NT2/D1 (cell line): Measurements from ENCODE around the gene MROH8.
"Not testable (repeated sequence)": the region's sequence is repeated elsewhere in the genome, so short reads cannot be mapped to it uniquely, and the experiment has no call there.

Experiments used
- DNase-seq: peaks from one replicate; pipeline ENCODE4 v3.0.0-alpha.2; 2011; ENCODE audit warnings: low read depth, low spot score
- H3K27me3 ChIP-seq: 2 replicates; pipeline ENCODE4 v1.6.0; 2011; ENCODE audit warnings: mild to moderate bottlenecking; ENCODE audit not compliant: insufficient read length, insufficient read depth
- H3K36me3 ChIP-seq: 2 replicates; pipeline ENCODE4 v1.6.1; 2011; ENCODE audit warnings: mild to moderate bottlenecking, low read length, mixed read lengths; ENCODE audit not compliant: insufficient read depth, insufficient read length
- H3K4me1 ChIP-seq: 2 replicates; pipeline ENCODE4 v1.5.1; 2011; ENCODE audit not compliant: insufficient read depth, insufficient read length
- H3K4me3 ChIP-seq: 2 replicates; pipeline ENCODE4 v1.5.1; 2011; ENCODE audit warnings: low read depth; ENCODE audit not compliant: insufficient read length
- H3K9ac ChIP-seq: 2 replicates; pipeline ENCODE4 v1.6.0; 2011; ENCODE audit warnings: low read depth; ENCODE audit not compliant: insufficient read length
- H3K9me3 ChIP-seq: 2 replicates; pipeline ENCODE4 v1.5.1; 2011; ENCODE audit warnings: mild to moderate bottlenecking, low read length; ENCODE audit not compliant: insufficient read depth
- SUZ12 ChIP-seq: IDR thresholded peaks from 2 replicates; pipeline ENCODE4 v1.6.1; 2011; ENCODE audit not compliant: insufficient read length, insufficient read depth; ENCODE audit errors: extremely low read depth
- YY1 ChIP-seq: IDR thresholded peaks from 2 replicates; pipeline ENCODE4 v1.6.1; 2011; ENCODE audit not compliant: insufficient read length, insufficient read depth
- ZNF274 ChIP-seq: IDR thresholded peaks from 2 replicates; pipeline ENCODE4 v1.6.1; 2011; ENCODE audit warnings: mild to moderate bottlenecking, low read depth, low read length

MROH8 gene

GRCh38 chr20:37152284-37152683 lies 27.1 kb downstream of the MROH8 start:
- Histone ChIP-seq H3K9me3 (no peaks in the 10 kb centered on the region; the same call in 1 of the 2 replicates), H3K4me1 (no peaks in the 10 kb centered on the region), H3K36me3 (no peaks in the 10 kb centered on the region), H3K27me3 (no peaks in the 10 kb centered on the region), H3K4me3 (no peak overlapping the region), H3K9ac (no peak overlapping the region)
- no peak for TF ChIP-seq SUZ12
- no peak for TF ChIP-seq YY1
- TF ChIP-seq ZNF274, result no peak
- no peak for DNase-seq

GRCh38 chr20:37151529-37151928 lies 27.8 kb downstream of the MROH8 start:
- no peak for DNase-seq
- Histone ChIP-seq H3K4me3 (no peak overlapping the region), H3K9ac (no peak overlapping the region), H3K27me3 (no peaks in the 10 kb centered on the region), H3K4me1 (no peaks in the 10 kb centered on the region), H3K36me3 (no peaks in the 10 kb centered on the region), H3K9me3 (no peaks in the 10 kb centered on the region; the same call in 1 of the 2 replicates)
- TF ChIP-seq ZNF274, result no peak
- no peak for TF ChIP-seq SUZ12
- no peak for TF ChIP-seq YY1

- not testable (repeated sequence) for H3K4me1 ChIP-seq, H3K9me3 ChIP-seq, H3K27me3 ChIP-seq, H3K9ac ChIP-seq, DNase-seq, H3K4me3 ChIP-seq, H3K36me3 ChIP-seq
Observed at GRCh38 chr20:37150864-37151263, 28.5 kb downstream of the MROH8 start.

GRCh38 chr20:37147250-37147649 lies 32.1 kb downstream of the MROH8 start:
- Histone ChIP-seq H3K4me1 (no peaks in the 10 kb centered on the region), H3K4me3 (no peak overlapping the region), H3K36me3 (no peaks in the 10 kb centered on the region), H3K9ac (no peak overlapping the region), H3K9me3 (no peaks in the 10 kb centered on the region; the same call in 1 of the 2 replicates), H3K27me3 (no peaks in the 10 kb centered on the region)
- TF ChIP-seq ZNF274, result no peak
- TF ChIP-seq YY1, result no peak
- no peak for TF ChIP-seq SUZ12
- DNase-seq, result no peak

GRCh38 chr20:37144856-37145404 lies 34.4 kb downstream of the MROH8 start:
- Histone ChIP-seq H3K4me1 (no peaks in the 10 kb centered on the region), H3K9ac (no peak overlapping the region), H3K27me3 (no peaks in the 10 kb centered on the region), H3K9me3 (no peaks in the 10 kb centered on the region), H3K36me3 (no peaks in the 10 kb centered on the region), H3K4me3 (no peak overlapping the region)
- no peak for DNase-seq
- TF ChIP-seq YY1, result no peak
- TF ChIP-seq ZNF274, result no peak
- TF ChIP-seq SUZ12, result no peak

DNA sequence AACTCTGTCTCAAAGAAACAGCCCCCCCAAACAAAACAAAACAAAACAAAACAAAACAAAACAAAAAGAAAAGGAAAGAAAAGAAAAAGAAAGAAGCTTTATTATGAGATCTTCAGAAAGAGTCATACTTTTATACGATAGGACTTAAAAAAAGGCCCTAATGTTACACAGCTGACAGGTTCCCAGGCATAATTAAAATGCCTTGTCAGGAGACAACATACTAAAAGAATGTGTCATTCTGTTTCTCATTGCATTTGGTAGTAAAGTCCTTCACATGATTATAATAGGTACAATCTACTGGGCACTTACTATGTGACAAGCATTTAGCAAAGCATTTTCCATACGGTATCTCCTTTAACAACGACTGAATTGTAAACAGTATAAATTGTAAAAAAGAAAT lies 36.6 kb downstream of the MROH8 start:
- no peaks in the 10 kb centered on the region for H3K9me3 ChIP-seq
- no peak for DNase-seq
- no peaks in the 10 kb centered on the region for H3K4me1 ChIP-seq
- H3K36me3 ChIP-seq, result no peaks in the 10 kb centered on the region
- no peaks in the 10 kb centered on the region for H3K27me3 ChIP-seq
- H3K4me3 ChIP-seq, result no peak overlapping the region
- H3K9ac ChIP-seq, result no peak overlapping the region
- TF ChIP-seq SUZ12, result no peak
- TF ChIP-seq ZNF274, result no peak
- no peak for TF ChIP-seq YY1

DNA sequence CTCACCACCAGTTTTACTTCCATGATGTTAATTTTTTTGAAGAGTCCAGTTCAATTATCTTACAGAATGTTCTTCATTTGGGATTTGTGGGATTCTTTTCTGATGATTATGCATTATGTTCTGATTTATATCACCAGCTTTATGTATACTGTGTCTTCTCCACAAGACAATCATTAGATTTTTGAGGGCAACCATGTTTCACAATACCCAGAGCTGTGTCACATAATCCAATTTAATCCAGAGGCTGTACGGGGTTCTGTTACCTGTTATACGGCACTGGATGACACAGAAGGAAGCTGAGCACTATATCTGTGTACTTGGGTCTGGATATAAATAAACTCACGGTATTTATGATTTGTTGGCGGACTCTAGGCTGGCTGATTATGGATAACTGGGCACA lies 41.8 kb downstream of the MROH8 start:
- Histone ChIP-seq H3K4me1 (no peaks in the 10 kb centered on the region), H3K9ac (no peak overlapping the region), H3K36me3 (no peaks in the 10 kb centered on the region), H3K4me3 (no peak overlapping the region), H3K27me3 (no peaks in the 10 kb centered on the region), H3K9me3 (no peaks in the 10 kb centered on the region)
- no peak for DNase-seq
- TF ChIP-seq ZNF274 (no peak), YY1 (no peak), SUZ12 (no peak)

DNA sequence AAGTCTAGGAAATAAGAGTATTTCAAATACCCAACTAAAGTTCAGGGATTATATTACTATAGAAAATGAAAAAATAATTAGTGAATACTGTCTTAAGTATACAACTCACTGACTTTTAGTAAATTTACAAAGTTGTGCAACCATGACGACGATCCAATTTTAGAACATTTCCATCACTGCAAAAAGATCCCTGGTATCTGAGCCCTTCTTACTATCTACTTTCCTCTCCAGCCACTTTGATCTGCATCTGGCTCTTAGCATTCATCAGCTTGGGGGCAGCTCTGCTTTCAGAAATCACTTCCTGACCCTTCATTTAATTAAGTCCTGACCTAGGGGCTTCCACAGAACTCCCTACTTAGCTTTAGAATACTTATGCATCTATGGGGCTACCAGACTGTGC lies 45.4 kb downstream of the MROH8 start:
- no peak for DNase-seq
- H3K9ac ChIP-seq, result no peak overlapping the region
- H3K4me1 ChIP-seq, result no peaks in the 10 kb centered on the region
- TF ChIP-seq YY1 (no peak), SUZ12 (no peak), ZNF274 (no peak)
- H3K27me3 ChIP-seq, result no peaks in the 10 kb centered on the region
- no peak overlapping the region for H3K4me3 ChIP-seq
- no peaks in the 10 kb centered on the region for H3K36me3 ChIP-seq
- H3K9me3 ChIP-seq, result no peaks in the 10 kb centered on the region
